Pons (tissue), 1 donor: Measurements from ENCODE around the gene ACKR4.
"Not testable (repeated sequence)": the region's sequence is repeated elsewhere in the genome, so short reads cannot be mapped to it uniquely, and the experiment has no call there.

ENCODE experiments used
- DNase-seq: peaks from one replicate; pipeline ENCODE4 v3.0.0-alpha.2; 2016; ENCODE audit warnings: low spot score

ACKR4 gene

GRCh38 chr3:132594498-132594897 is 2.6 kb upstream of the ACKR4 start:
- DNase-seq: no peak

- no peak for DNase-seq
Measured at GRCh38 chr3:132595014-132595413, 2.1 kb upstream of the ACKR4 start.

- DNase-seq: no peak
Measured at GRCh38 chr3:132596326-132596725, 744 bp upstream of the ACKR4 start.

- no peak for DNase-seq
Measured at GRCh38 chr3:132597660-132598059, 590 bp downstream of the ACKR4 start.

GRCh38 chr3:132598181-132598580 is 1.1 kb downstream of the ACKR4 start:
- no peak for DNase-seq

GRCh38 chr3:132600614-132601013 is 3.5 kb downstream of the ACKR4 start:
- not testable (repeated sequence) for DNase-seq

GRCh38 chr3:132605374-132605792 is 8.3 kb downstream of the ACKR4 start:
- no peak for DNase-seq

- DNase-seq: no peak
Measured at GRCh38 chr3:132606085-132606484, 9.0 kb downstream of the ACKR4 start.

- DNase-seq: not testable (repeated sequence)
Measured at GRCh38 chr3:132606620-132607019, 9.6 kb downstream of the ACKR4 start.

- not testable (repeated sequence) for DNase-seq
Measured at GRCh38 chr3:132615301-132615700, 18.2 kb downstream of the ACKR4 start.

- no peak for DNase-seq
Measured at GRCh38 chr3:132615881-132616280, 18.8 kb downstream of the ACKR4 start.

- DNase-seq: no peak
Measured at GRCh38 chr3:132616780-132617179, 19.7 kb downstream of the ACKR4 start.

- no peak for DNase-seq
Measured at GRCh38 chr3:132622148-132622547, 25.1 kb downstream of the ACKR4 start.

- DNase-seq: no peak
Measured at GRCh38 chr3:132622761-132623160, 25.7 kb downstream of the ACKR4 start.

- no peak for DNase-seq
Measured at GRCh38 chr3:132623646-132624045, 26.6 kb downstream of the ACKR4 start.

- DNase-seq: no peak
Measured at GRCh38 chr3:132624790-132625189, 27.7 kb downstream of the ACKR4 start.

- DNase-seq: no peak
Measured at GRCh38 chr3:132625613-132626012, 28.5 kb downstream of the ACKR4 start.

GRCh38 chr3:132626955-132627354 is 29.9 kb downstream of the ACKR4 start:
- no peak for DNase-seq

- DNase-seq: no peak
Measured at GRCh38 chr3:132628157-132628556, 31.1 kb downstream of the ACKR4 start.

- DNase-seq: no peak
Measured at GRCh38 chr3:132629928-132630327, 32.9 kb downstream of the ACKR4 start.

- DNase-seq: no peak
Measured at GRCh38 chr3:132630612-132631011, 33.5 kb downstream of the ACKR4 start.

GRCh38 chr3:132635052-132635451 is 38.0 kb downstream of the ACKR4 start:
- no peak for DNase-seq

GRCh38 chr3:132637590-132637989 is 40.5 kb downstream of the ACKR4 start:
- no peak for DNase-seq

- no peak for DNase-seq
Measured at GRCh38 chr3:132638706-132639105, 41.6 kb downstream of the ACKR4 start.

- not testable (repeated sequence) for DNase-seq
Measured at GRCh38 chr3:132641427-132641826, 44.4 kb downstream of the ACKR4 start.
